Panc1 (cell line): ENCODE results near the gene RACK1. TPM values are rescaled to one million over a fixed set of nuclear protein-coding genes. Genes with fewer than 3 reads are reported as not detected.

Source experiments
- ATAC-seq: fragments of 200-7000 bp; cut with Tn5 transposase; 2 replicates; pipeline ENCODE4 v1.9.1; 2020; ENCODE audit warnings: mild to moderate bottlenecking, moderate library complexity
- BruUV-seq: library from RNA; stranded (reverse); fragments of 400-500 nt; replicated peaks from 2 replicates; lab custom pipeline; 2021; lab: Mats Ljungman, UMichigan
- CTCF ChIA-PET: fragments of 300-600 bp; sonication (Branson Sonifier 250); formaldehyde crosslinking; loops from one replicate; lab custom pipeline; 2022; ENCODE audit warnings: antibody characterized with exemption; lab: Charles Lee
- POLR2A ChIA-PET: fragments of 300-600 bp; sonication (Branson Sonifier 250); formaldehyde crosslinking; loops from one replicate; lab custom pipeline; 2022; ENCODE audit warnings: antibody characterized with exemption; lab: Charles Lee
- DNase-seq: peaks from one replicate; pipeline ENCODE4 v3.0.0-alpha.2; 2010; ENCODE audit warnings: low read depth, low spot score
- H3K27ac ChIP-seq: 2 replicates; pipeline ENCODE4 v1.5.1; 2011; ENCODE audit warnings: mild to moderate bottlenecking, low read length, inconsistent platforms
- H3K27me3 ChIP-seq: fragments of 200-500 bp; sonication (Bioruptor generic); 2 replicates; pipeline ENCODE4 v1.6.0; 2014; ENCODE audit warnings: low read length, inconsistent platforms; ENCODE audit not compliant: control insufficient read depth, insufficient read depth
- H3K36me3 ChIP-seq: fragments of 200-500 bp; sonication (Bioruptor generic); 2 replicates; pipeline ENCODE4 v1.5.1; 2014; ENCODE audit warnings: inconsistent platforms, mild to moderate bottlenecking, low read length, moderate library complexity; ENCODE audit not compliant: control insufficient read depth, insufficient read depth
- H3K4me1 ChIP-seq: 2 replicates; pipeline ENCODE4 v1.5.1; 2011; ENCODE audit warnings: inconsistent platforms, mild to moderate bottlenecking, low read length, moderate library complexity; ENCODE audit not compliant: control insufficient read depth, insufficient read depth
- H3K4me3 ChIP-seq, 2 experiments: 2 replicates each; pipeline ENCODE4 v1.5.1; 2011 to 2012; ENCODE audit warnings: low read depth in 2 of 2, low read length in 2 of 2, mild to moderate bottlenecking in 2 of 2, inconsistent platforms in 1 of 2, moderate library complexity in 1 of 2
- H3K9me3 ChIP-seq: fragments of 200-500 bp; sonication (Bioruptor generic); 2 replicates; pipeline ENCODE4 v1.5.1; 2014; ENCODE audit warnings: low read depth, mild to moderate bottlenecking, inconsistent platforms, low read length, moderate library complexity; ENCODE audit not compliant: control insufficient read depth, insufficient read depth
- CTCF ChIP-seq: fragments of 450-650 bp; IDR thresholded peaks from 2 replicates; pipeline ENCODE4 v1.5.1; 2017; ENCODE audit warnings: mild to moderate bottlenecking
- POLR2AphosphoS5 ChIP-seq: IDR thresholded peaks from 2 replicates; pipeline ENCODE4 v1.6.1; 2012; ENCODE audit warnings: mild to moderate bottlenecking, low read depth, low read length, moderate library complexity
- REST ChIP-seq, 2 experiments: IDR thresholded peaks; 2 replicates each; pipeline ENCODE4 v1.6.1; 2011 to 2012; ENCODE audit warnings: low read depth in 2 of 2, control low read depth in 1 of 2, low read length in 1 of 2, mild to moderate bottlenecking in 1 of 2, moderate library complexity in 1 of 2; ENCODE audit not compliant: insufficient read depth in 1 of 2
- SIN3A ChIP-seq: IDR thresholded peaks from 2 replicates; pipeline ENCODE4 v1.6.1; 2012; ENCODE audit warnings: low read depth, mild to moderate bottlenecking, low read length, moderate library complexity, borderline replicate concordance; ENCODE audit not compliant: insufficient read depth
- TCF7L2 ChIP-seq: IDR thresholded peaks from 2 replicates; pipeline ENCODE4 v1.6.1; 2011; ENCODE audit warnings: mild to moderate bottlenecking, low read depth, low read length, inconsistent platforms
- in situ Hi-C: cut with HindIII; loops from 2 replicates; pipeline ENCODE4 v1.10.0; 2016; ENCODE audit warnings: low sequenced_read_pairs, low pct_unique_long_range_greater_than_20kb
- intact Hi-C: fragments of 100-400 bp; cut with micrococcal nuclease; formaldehyde crosslinking; loops from one replicate; pipeline ENCODE4 v1.10.0; 2022; ENCODE audit not compliant: unreplicated experiment
- total RNA-seq: library from RNA; stranded (reverse); gene quantifications from one replicate; pipeline ENCODE4 v1.2.1, GENCODE V29; 2021; ENCODE audit not compliant: unreplicated experiment

The RACK1 gene
- total RNA-seq, 1 experiment from 2014 or later = 1,623 TPM

GRCh38 chr5:181187500-181188213, 56.0 kb downstream of the RACK1 start:
- Histone ChIP-seq H3K27ac (peak overlapping the region; percentile 82), H3K9me3 (no peaks in the 10 kb centered on the region), H3K4me1 (peaks cover 11% of the 10 kb centered on the region), H3K27me3 (no peaks in the 10 kb centered on the region), H3K4me3 (peak overlapping the region; percentile 85 to 98), H3K36me3 (no peaks in the 10 kb centered on the region)
- intact Hi-C loops = loop anchor here (1.0 to 10.0 kb wide), 2 partner anchors 15 to 383 kb away; partner anchors contain the start of gene MGAT1
- TF ChIP-seq SIN3A (no peak), REST (IDR thresholded peaks at IDR 0.05; ENCODE audit: insufficient read depth in 1 of 2, low read depth in 2 of 2, low read length in 1 of 2) (peak in 1 of 2 experiments; percentile 51; a peak in 1 of 4 replicates), POLR2AphosphoS5 (no peak; the same call in 1 of the 2 replicates), TCF7L2 (no peak), CTCF (peak; percentile 54)
- peak; percentile 95 for DNase-seq
- BruUV-seq = no TSS peak
- ChIA-PET CTCF (interaction anchor here (0.5 kb wide), 1 partner anchor 20 kb away, joined by 8 read pairs; no protein-coding TSS in a partner anchor), POLR2A (no interaction called here)
- peak; percentile 42 for ATAC-seq
- in situ Hi-C loops = no loop called here

- BruUV-seq = no TSS peak
- POLR2A ChIA-PET = no interaction called here
- H3K4me1 ChIP-seq = peaks cover 11% of the 10 kb centered on the region
Measured at GRCh38 chr5:181186986-181187499, 56.7 kb downstream of the RACK1 start.

More at GRCh38 chr5:181186986-181187499, 56.7 kb downstream of the RACK1 start:
- CTCF ChIA-PET = interaction anchor here (0.6 kb wide), 1 partner anchor 16 kb away, joined by 3 read pairs; no protein-coding TSS in a partner anchor
- Histone ChIP-seq H3K4me3 (peak overlapping the region; percentile 85 to 98), H3K27me3 (no peaks in the 10 kb centered on the region), H3K9me3 (no peaks in the 10 kb centered on the region), H3K36me3 (no peaks in the 10 kb centered on the region), H3K27ac (peak overlapping the region; percentile 82)
- intact Hi-C loops = loop anchor here (1.0 to 10.0 kb wide), 2 partner anchors 15 to 382 kb away; partner anchors contain the start of gene MGAT1
- no peak for TF ChIP-seq TCF7L2
- TF ChIP-seq CTCF = no peak
- no peak for TF ChIP-seq POLR2AphosphoS5
- TF ChIP-seq REST (IDR thresholded peaks at IDR 0.05; ENCODE audit: insufficient read depth in 1 of 2, low read depth in 2 of 2, low read length in 1 of 2) = no peak
- no peak for TF ChIP-seq SIN3A
- DNase-seq = no peak
- ATAC-seq = no peak
- in situ Hi-C loops = no loop called here
